CD1c-positive myeloid dendritic cell (primary cell): ENCODE data around the gene KRTAP13-1.

ENCODE experiments used
- DNase-seq: peaks from one replicate; pipeline ENCODE4 v3.0.0-alpha.2; 2016; ENCODE audit errors: extremely low spot score

KRTAP13-1 gene

GRCh38 chr21:30395731-30396130, at the start of gene KRTAP13-1:
Gene KRTAP13-1 (plus strand): TSS chr21:30396031. CDS start chr21:30396087, 56 bp downstream.
- DNase-seq, result no peak

- DNase-seq, result no peak
Measured at GRCh38 chr21:30348506-30348905, 47.3 kb upstream of the KRTAP13-1 start, which contains the start of gene KRTAP23-1. Gene KRTAP23-1 (minus strand): TSS chr21:30348606. CDS start chr21:30348606, 0 bp downstream.

- no peak for DNase-seq
Measured at GRCh38 chr21:30349572-30349971, 46.3 kb upstream of the KRTAP13-1 start.

- no peak for DNase-seq
Measured at GRCh38 chr21:30351534-30351933, 44.3 kb upstream of the KRTAP13-1 start.

GRCh38 chr21:30354308-30355005, 41.4 kb upstream of the KRTAP13-1 start:
- no peak for DNase-seq

GRCh38 chr21:30355906-30356305, 39.9 kb upstream of the KRTAP13-1 start:
- no peak for DNase-seq

GRCh38 chr21:30372139-30372770, 23.6 kb upstream of the KRTAP13-1 start, which contains the start of gene KRTAP13-2:
Gene KRTAP13-2 (minus strand): TSS chr21:30372271. CDS start chr21:30372213, 58 bp downstream.
- DNase-seq, result no peak

GRCh38 chr21:30382201-30382600, 13.6 kb upstream of the KRTAP13-1 start:
- DNase-seq, result no peak

- DNase-seq, result no peak
Measured at GRCh38 chr21:30391492-30392025, 4.3 kb upstream of the KRTAP13-1 start.

- peak; percentile 3 for DNase-seq
Measured at GRCh38 chr21:30408782-30409494, 13.1 kb downstream of the KRTAP13-1 start.

- no peak for DNase-seq
Measured at GRCh38 chr21:30415993-30416392, 20.2 kb downstream of the KRTAP13-1 start.

GRCh38 chr21:30425826-30426225, 30.0 kb downstream of the KRTAP13-1 start, which contains the start of gene KRTAP13-3:
Gene KRTAP13-3 (minus strand): TSS chr21:30425926. CDS start chr21:30425912, 14 bp downstream.
- DNase-seq, result no peak

GRCh38 chr21:30426731-30427130, 30.9 kb downstream of the KRTAP13-1 start:
- no peak for DNase-seq

GRCh38 chr21:30430170-30430655, 34.4 kb downstream of the KRTAP13-1 start, which contains the start of gene KRTAP13-4:
Gene KRTAP13-4 (plus strand): TSS chr21:30430220. CDS start chr21:30430276, 56 bp downstream.
- no peak for DNase-seq

GRCh38 chr21:30434033-30434631, 38.3 kb downstream of the KRTAP13-1 start:
- DNase-seq, result peak; percentile 10

- no peak for DNase-seq
Measured at GRCh38 chr21:30437010-30437565, 41.3 kb downstream of the KRTAP13-1 start.

- DNase-seq, result no peak
Measured at GRCh38 chr21:30439975-30440374, 44.1 kb downstream of the KRTAP13-1 start, which contains the start of gene KRTAP15-1. Gene KRTAP15-1 (plus strand): TSS chr21:30440275. CDS start chr21:30440328, 53 bp downstream.

GRCh38 chr21:30443226-30443625, 47.4 kb downstream of the KRTAP13-1 start:
- no peak for DNase-seq

GRCh38 chr21:30444204-30444603, 48.4 kb downstream of the KRTAP13-1 start:
- no peak for DNase-seq
